Neural progenitor cell (in vitro differentiated cells): ENCODE measurements around the gene FATE1. TPM values are rescaled to one million over a fixed set of nuclear protein-coding genes. Genes with fewer than 3 reads are reported as not detected.
"Not testable (repeated sequence)": the region's sequence is repeated elsewhere in the genome, so short reads cannot be mapped to it uniquely, and the experiment has no call there.

ENCODE experiments used
- DNase-seq: peaks from one replicate; pipeline ENCODE4 v3.0.0-alpha.2; 2016; ENCODE audit warnings: low spot score
- H2AFZ ChIP-seq: fragments of 200-600 bp; sonication (generic); replicated peaks from 2 replicates; pipeline ENCODE4 v1.6.1; 2016; ENCODE audit warnings: antibody characterized with exemption
- H3F3A ChIP-seq: fragments of 200-600 bp; sonication (generic); 2 replicates; pipeline ENCODE4 v1.6.1; 2016; ENCODE audit warnings: antibody characterized with exemption, low read depth
- H3K27ac ChIP-seq: fragments of 200-600 bp; sonication (generic); 2 replicates; pipeline ENCODE4 v1.5.1; 2016; ENCODE audit warnings: mild to moderate bottlenecking
- H3K27me3 ChIP-seq: fragments of 200-600 bp; sonication (generic); 2 replicates; pipeline ENCODE4 v1.6.1; 2016; ENCODE audit warnings: mild to moderate bottlenecking, moderate library complexity
- H3K36me3 ChIP-seq: fragments of 200-600 bp; sonication (generic); 2 replicates; pipeline ENCODE4 v1.5.1; 2016
- H3K4me1 ChIP-seq: fragments of 200-600 bp; sonication (generic); 2 replicates; pipeline ENCODE4 v1.6.1; 2016; ENCODE audit warnings: mixed run types
- H3K4me2 ChIP-seq: fragments of 200-600 bp; sonication (generic); 2 replicates; pipeline ENCODE4 v1.6.1; 2016
- H3K4me3 ChIP-seq: fragments of 200-600 bp; sonication (generic); 2 replicates; pipeline ENCODE4 v1.5.1; 2016
- H3K79me2 ChIP-seq: fragments of 200-600 bp; sonication (generic); 2 replicates; pipeline ENCODE4 v1.6.1; 2016; ENCODE audit warnings: low read depth
- H3K9ac ChIP-seq: fragments of 200-600 bp; sonication (generic); 2 replicates; pipeline ENCODE4 v1.6.1; 2016
- H3K9me3 ChIP-seq: fragments of 200-600 bp; sonication (generic); 2 replicates; pipeline ENCODE4 v1.5.1; 2016; ENCODE audit warnings: low read depth
- H4K20me1 ChIP-seq: fragments of 200-600 bp; sonication (generic); 2 replicates; pipeline ENCODE4 v1.6.1; 2016; ENCODE audit warnings: low read depth
- H3K27ac Mint-ChIP-seq: 3 replicates; pipeline ENCODE4 v1.8.0; 2021; ENCODE audit warnings: mixed read lengths
- H3K27me3 Mint-ChIP-seq: 2 replicates; pipeline ENCODE4 v1.8.0; 2022; ENCODE audit warnings: low read depth, mild to moderate bottlenecking, inconsistent platforms, moderate library complexity, mixed read lengths; ENCODE audit not compliant: insufficient read depth
- H3K36me3 Mint-ChIP-seq: 3 replicates; pipeline ENCODE4 v1.8.0; 2021; ENCODE audit warnings: mixed read lengths
- H3K4me1 Mint-ChIP-seq: 3 replicates; pipeline ENCODE4 v1.8.0; 2021; ENCODE audit warnings: mixed read lengths
- H3K4me3 Mint-ChIP-seq: 3 replicates; pipeline ENCODE4 v1.8.0; 2021; ENCODE audit warnings: mild to moderate bottlenecking, moderate library complexity, mixed read lengths
- H3K9me3 Mint-ChIP-seq: 3 replicates; pipeline ENCODE4 v1.8.0; 2020; ENCODE audit warnings: mixed read lengths
- CTCF ChIP-seq: fragments of 200-600 bp; sonication (generic); IDR thresholded peaks from 2 replicates; pipeline ENCODE4 v1.5.1; 2017; ENCODE audit warnings: antibody characterized with exemption, mild to moderate bottlenecking
- EZH2 ChIP-seq: fragments of 200-600 bp; sonication (generic); IDR thresholded peaks from 2 replicates; pipeline ENCODE4 v1.6.1; 2017; ENCODE audit warnings: antibody characterized with exemption, mild to moderate bottlenecking, moderate library complexity
- EZH2phosphoT487 ChIP-seq: fragments of 200-600 bp; sonication (generic); IDR thresholded peaks from 2 replicates; pipeline ENCODE4 v1.6.1; 2017; ENCODE audit warnings: antibody characterized with exemption
- total RNA-seq: library from RNA; depleted of rRNA; stranded (reverse); fragments of >200 nt; gene quantifications from 2 replicates; pipeline ENCODE4 v1.2.3, GENCODE V29; 2015; ENCODE audit warnings: low replicate concordance

FATE1 gene
- total RNA-seq, 1 donor from 2014 or later, result not detected

DNA sequence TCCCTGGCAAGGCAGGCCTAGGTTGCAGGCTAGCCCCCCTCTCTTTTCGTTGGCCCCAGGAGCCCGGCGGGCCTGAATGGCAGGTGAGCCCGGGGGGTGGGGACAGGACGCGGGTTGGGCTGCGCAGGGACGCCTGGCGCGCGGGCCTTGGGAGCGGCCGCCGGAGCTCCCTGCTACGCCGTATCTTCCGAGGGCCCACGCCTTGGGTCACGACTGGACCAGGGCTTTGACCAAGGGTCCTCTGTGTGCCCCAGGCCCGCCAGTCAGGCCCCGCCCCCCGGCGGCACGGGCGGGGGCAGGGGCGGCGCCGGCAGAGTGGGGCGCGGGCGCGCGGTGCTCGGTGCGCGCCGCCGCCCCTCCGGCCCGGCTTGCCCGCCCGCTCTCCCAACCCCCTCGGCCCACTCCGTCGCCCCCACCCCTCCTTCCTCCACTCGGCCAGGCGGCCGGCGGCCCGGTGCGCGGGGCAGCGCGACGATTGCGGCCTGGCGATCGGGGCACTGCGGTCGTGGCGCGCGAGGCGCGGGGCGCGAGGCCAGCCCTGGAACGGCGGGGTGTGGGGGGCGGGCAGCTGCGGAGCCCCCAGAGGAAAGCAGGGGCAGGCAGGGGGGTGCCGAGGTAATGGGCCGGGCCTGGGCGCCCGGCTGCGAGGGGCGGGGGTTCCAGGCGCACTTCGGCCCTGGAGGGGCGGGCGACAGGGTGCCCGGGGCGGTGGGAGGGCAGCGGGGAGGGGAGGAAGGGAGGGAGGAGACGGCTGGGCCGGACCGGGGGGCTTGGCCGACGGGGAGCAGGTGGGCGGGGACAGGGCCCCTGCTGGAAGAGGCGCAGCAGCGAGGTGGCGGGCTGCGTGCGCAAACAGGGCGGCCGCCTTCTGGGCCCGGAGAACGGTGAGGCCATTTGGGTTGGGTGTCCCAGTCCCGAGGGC is 20.9 kb upstream of the FATE1 start, which contains the start of gene PRRG3:
TSS of gene PRRG3 (plus strand) at position 798 of the 922 bp plus-strand sequence. CDS start 3,357 bp downstream, outside the sequence.
- no peaks in the 10 kb centered on the region for H3K9me3 ChIP-seq
- no peaks in the 10 kb centered on the region for H3K36me3 ChIP-seq
- no peaks in the 10 kb centered on the region for H3F3A ChIP-seq
- H3K27ac ChIP-seq, result no peak within 1 kb of the TSS
- no peaks in the 10 kb centered on the region for H4K20me1 ChIP-seq
- H3K4me2 ChIP-seq, result peak within 1 kb of the TSS; percentile 79
- H3K4me1 ChIP-seq, result no peaks in the 10 kb centered on the region
- H3K9me3 Mint-ChIP-seq, result peaks cover 18% of the 10 kb centered on the region
- no peaks in the 10 kb centered on the region for H3K79me2 ChIP-seq
- H3K27me3 ChIP-seq, result peaks cover 40% of the 10 kb centered on the region
- DNase-seq, result peak; percentile 65
- TF ChIP-seq EZH2 (no peak), CTCF (no peak), EZH2phosphoT487 (no peak)
- H3K4me3 Mint-ChIP-seq, result peak within 1 kb of the TSS; percentile 83
- H3K27ac Mint-ChIP-seq, result no peak within 1 kb of the TSS
- no peaks in the 10 kb centered on the region for H3K36me3 Mint-ChIP-seq
- peaks cover 11% of the 10 kb centered on the region for H3K27me3 Mint-ChIP-seq
- peaks cover 7% of the 10 kb centered on the region for H3K4me1 Mint-ChIP-seq
- H2AFZ ChIP-seq, result peak within 1 kb of the TSS; percentile 50
- peak within 1 kb of the TSS; percentile 55 for H3K4me3 ChIP-seq
- no peak within 1 kb of the TSS for H3K9ac ChIP-seq

- Histone ChIP-seq H3K36me3 (no peaks in the 10 kb centered on the region), H3K4me2 (peak overlapping the region; percentile 79), H3K4me3 (peak overlapping the region; percentile 55), H4K20me1 (no peaks in the 10 kb centered on the region), H3K9me3 (no peaks in the 10 kb centered on the region), H3K27me3 (peaks cover 40% of the 10 kb centered on the region), H3K27ac (no peak overlapping the region), H3K9ac (no peak overlapping the region), H3K79me2 (no peaks in the 10 kb centered on the region), H3F3A (no peaks in the 10 kb centered on the region), H3K4me1 (no peaks in the 10 kb centered on the region), H2AFZ (peak overlapping the region; percentile 50)
- H3K4me1 Mint-ChIP-seq, result peaks cover 7% of the 10 kb centered on the region
- no peaks in the 10 kb centered on the region for H3K36me3 Mint-ChIP-seq
- peaks cover 18% of the 10 kb centered on the region for H3K9me3 Mint-ChIP-seq
- DNase-seq, result no peak
- no peak overlapping the region for H3K27ac Mint-ChIP-seq
- H3K27me3 Mint-ChIP-seq, result peaks cover 11% of the 10 kb centered on the region
- peak overlapping the region; percentile 83 for H3K4me3 Mint-ChIP-seq
- TF ChIP-seq CTCF (no peak), EZH2 (no peak), EZH2phosphoT487 (no peak)
Observed at GRCh38 chrX:151695583-151696340, 20.1 kb upstream of the FATE1 start.

GRCh38 chrX:151697082-151697481 is 18.8 kb upstream of the FATE1 start:
- H3K9me3 ChIP-seq, H3K4me1 ChIP-seq, H3K4me2 ChIP-seq, H3K79me2 ChIP-seq, H2AFZ ChIP-seq, H3K9ac ChIP-seq, H3K4me1 Mint-ChIP-seq, H3K36me3 ChIP-seq, H3K36me3 Mint-ChIP-seq, H4K20me1 ChIP-seq, H3K4me3 Mint-ChIP-seq, H3K27ac Mint-ChIP-seq, H3K27ac ChIP-seq, DNase-seq, H3F3A ChIP-seq, H3K4me3 ChIP-seq: not testable (repeated sequence)
- Mint-ChIP-seq H3K27me3 (peaks cover 13% of the 10 kb centered on the region), H3K9me3 (peaks cover 20% of the 10 kb centered on the region)
- H3K27me3 ChIP-seq, result peaks cover 40% of the 10 kb centered on the region
